H9 (cell line): Measurements from ENCODE around the gene EP300. TPM values are rescaled to one million over a fixed set of nuclear protein-coding genes. Genes with fewer than 3 reads are reported as not detected.

Experiments
- DNase-seq: peaks from one replicate; pipeline ENCODE4 v3.0.0-alpha.2; 2017
- H2AFZ ChIP-seq: one replicate; pipeline ENCODE4 v1.6.1; 2013; ENCODE audit warnings: mild to moderate bottlenecking, low read length, control low read depth, moderate library complexity
- H2AK5ac ChIP-seq: 2 replicates; pipeline ENCODE4 v1.6.1; 2013; ENCODE audit warnings: low read length, control low read depth, mixed read lengths; ENCODE audit not compliant: insufficient read length
- H2BK120ac ChIP-seq: one replicate; pipeline ENCODE4 v1.6.1; 2013; ENCODE audit warnings: low read depth, mild to moderate bottlenecking, low read length, control low read depth, inconsistent platforms; ENCODE audit not compliant: poor library complexity, severe bottlenecking
- H2BK12ac ChIP-seq: 2 replicates; pipeline ENCODE4 v1.6.1; 2013; ENCODE audit warnings: low read length, control low read depth, mixed read lengths, low read depth; ENCODE audit not compliant: insufficient read length
- H2BK15ac ChIP-seq: 2 replicates; pipeline ENCODE4 v1.6.1; 2013; ENCODE audit warnings: low read depth, low read length, control low read depth
- H2BK20ac ChIP-seq: one replicate; pipeline ENCODE4 v1.6.1; 2013; ENCODE audit warnings: low read depth, mild to moderate bottlenecking, low read length, control low read depth, inconsistent platforms; ENCODE audit not compliant: poor library complexity, severe bottlenecking
- H2BK5ac ChIP-seq: 2 replicates; pipeline ENCODE4 v1.6.1; 2013; ENCODE audit warnings: low read length, control low read depth, mixed read lengths; ENCODE audit not compliant: insufficient read length
- H3K14ac ChIP-seq: 2 replicates; pipeline ENCODE4 v1.6.1; 2013; ENCODE audit warnings: low read length, control low read depth; ENCODE audit not compliant: insufficient read depth
- H3K18ac ChIP-seq: 2 replicates; pipeline ENCODE4 v1.6.1; 2013; ENCODE audit warnings: low read depth, mild to moderate bottlenecking, mixed read lengths, low read length, control low read depth; ENCODE audit not compliant: insufficient read length
- H3K23ac ChIP-seq: 2 replicates; pipeline ENCODE4 v1.6.1; 2013; ENCODE audit warnings: low read length, control low read depth, mixed read lengths, low read depth; ENCODE audit not compliant: insufficient read length
- H3K23me2 ChIP-seq: 2 replicates; pipeline ENCODE4 v1.6.1; 2013; ENCODE audit warnings: low read depth, mild to moderate bottlenecking, mixed read lengths, low read length, control low read depth; ENCODE audit not compliant: insufficient read length, poor library complexity, severe bottlenecking
- H3K27ac ChIP-seq: 2 replicates; pipeline ENCODE4 v1.5.1; 2013; ENCODE audit warnings: low read length, control low read depth, mixed read lengths, low read depth; ENCODE audit not compliant: insufficient read length
- H3K27me3 ChIP-seq: 2 replicates; pipeline ENCODE4 v1.6.1; 2013; ENCODE audit warnings: low read length, control low read depth, inconsistent platforms; ENCODE audit not compliant: insufficient read depth
- H3K4ac ChIP-seq: 2 replicates; pipeline ENCODE4 v1.6.1; 2013; ENCODE audit warnings: low read depth, mild to moderate bottlenecking, control low read depth, inconsistent platforms, low read length, moderate library complexity
- H3K4me1 ChIP-seq: 2 replicates; pipeline ENCODE4 v1.6.1; 2013; ENCODE audit warnings: low read length, control low read depth, inconsistent platforms; ENCODE audit not compliant: insufficient read depth
- H3K4me2 ChIP-seq: 2 replicates; pipeline ENCODE4 v1.6.1; 2013; ENCODE audit warnings: low read length, control low read depth, mixed read lengths; ENCODE audit not compliant: insufficient read length, insufficient read depth
- H3K56ac ChIP-seq: 2 replicates; pipeline ENCODE4 v1.6.1; 2013; ENCODE audit warnings: low read depth, mild to moderate bottlenecking, mixed read lengths, low read length, control low read depth; ENCODE audit not compliant: insufficient read length
- H3K79me1 ChIP-seq: 2 replicates; pipeline ENCODE4 v1.6.1; 2013; ENCODE audit warnings: low read depth, mild to moderate bottlenecking, moderate library complexity, low read length, control low read depth, inconsistent platforms; ENCODE audit not compliant: insufficient read depth, poor library complexity, severe bottlenecking
- H3K79me2 ChIP-seq: 2 replicates; pipeline ENCODE4 v1.6.1; 2013; ENCODE audit warnings: low read length, control low read depth, inconsistent platforms; ENCODE audit not compliant: insufficient read depth
- H3K9ac ChIP-seq: 2 replicates; pipeline ENCODE4 v1.6.1; 2013; ENCODE audit warnings: low read length, control low read depth, mixed read lengths; ENCODE audit not compliant: insufficient read length; ENCODE audit errors: extremely low read depth
- H3K9me3 ChIP-seq: one replicate; pipeline ENCODE4 v1.6.1; 2013; ENCODE audit warnings: low read depth, low read length, inconsistent platforms; ENCODE audit not compliant: control insufficient read depth
- H3T11ph ChIP-seq: one replicate; pipeline ENCODE4 v1.6.1; 2013; ENCODE audit warnings: mild to moderate bottlenecking, low read length, control low read depth, inconsistent platforms
- H4K20me1 ChIP-seq: one replicate; pipeline ENCODE4 v1.6.1; 2013; ENCODE audit not compliant: control insufficient read depth, insufficient read length, insufficient read depth
- H4K5ac ChIP-seq: 2 replicates; pipeline ENCODE4 v1.6.1; 2013; ENCODE audit warnings: low read depth, mild to moderate bottlenecking, mixed read lengths, low read length, control low read depth; ENCODE audit not compliant: insufficient read length
- H4K8ac ChIP-seq: replicated peaks from 2 replicates; pipeline ENCODE4 v1.6.1; 2013; ENCODE audit warnings: low read length, control low read depth, mixed read lengths, low read depth; ENCODE audit not compliant: insufficient read length
- H4K91ac ChIP-seq: 2 replicates; pipeline ENCODE4 v1.6.1; 2013; ENCODE audit warnings: low read depth, mild to moderate bottlenecking, moderate library complexity, mixed read lengths, low read length, control low read depth; ENCODE audit not compliant: insufficient read length
- H3K27ac Mint-ChIP-seq, 3 experiments: 2 replicates in 2 of 3; 3 replicates in 1 of 3; pipeline ENCODE4 v1.8.0; 2020 to 2021; ENCODE audit warnings: mixed read lengths in 3 of 3, mild to moderate bottlenecking in 1 of 3, moderate library complexity in 1 of 3
- H3K27me3 Mint-ChIP-seq: 2 replicates; pipeline ENCODE4 v1.8.0; 2021; ENCODE audit warnings: low read depth, mild to moderate bottlenecking, moderate library complexity, mixed read lengths
- H3K36me3 Mint-ChIP-seq, 3 experiments: 2 replicates in 2 of 3; 3 replicates in 1 of 3; pipeline ENCODE4 v1.8.0; 2020 to 2021; ENCODE audit warnings: low read depth in 3 of 3, mixed read lengths in 3 of 3; ENCODE audit not compliant: insufficient read depth in 1 of 3
- H3K4me1 Mint-ChIP-seq, 2 experiments: 2 replicates each; pipeline ENCODE4 v1.8.0; 2020; ENCODE audit warnings: mixed read lengths in 2 of 2
- H3K4me3 Mint-ChIP-seq, 2 experiments: 2 replicates in 1 of 2; 3 replicates in 1 of 2; pipeline ENCODE4 v1.8.0; 2020 to 2021; ENCODE audit warnings: mild to moderate bottlenecking in 2 of 2, mixed read lengths in 2 of 2, moderate library complexity in 1 of 2
- H3K9me3 Mint-ChIP-seq, 2 experiments: 2 replicates in 1 of 2; 3 replicates in 1 of 2; pipeline ENCODE4 v1.8.0; 2020; ENCODE audit warnings: mild to moderate bottlenecking in 2 of 2, mixed read lengths in 2 of 2, moderate library complexity in 1 of 2
- WGBS: extraction: QIAGEN DNeasy Blood & Tissue Kit; methylation state at CpG from one replicate; pipeline ENCODE4 v1.1.7; 2013; ENCODE audit warnings: missing lambda C conversion rate, low lambda C conversion rate, mixed read lengths; ENCODE audit not compliant: insufficient read length; ENCODE audit errors: extremely low coverage; 5-methylcytosine and 5-hydroxymethylcytosine counted together
- total RNA-seq: library from RNA; stranded (reverse); gene quantifications from 2 replicates; pipeline ENCODE4 v1.2.1, GENCODE V29; 2021
- TF ChIP-seq, protein P1 (sequence below): fragments of 200-600 bp; sonication (generic); conservative IDR thresholded peaks from 3 replicates; pipeline ENCODE4 v1.8.0; 2021; ENCODE audit warnings: antibody characterized with exemption, mild to moderate bottlenecking

EP300 gene
- total RNA-seq, 1 experiment from 2014 or later: 136 TPM

DNA sequence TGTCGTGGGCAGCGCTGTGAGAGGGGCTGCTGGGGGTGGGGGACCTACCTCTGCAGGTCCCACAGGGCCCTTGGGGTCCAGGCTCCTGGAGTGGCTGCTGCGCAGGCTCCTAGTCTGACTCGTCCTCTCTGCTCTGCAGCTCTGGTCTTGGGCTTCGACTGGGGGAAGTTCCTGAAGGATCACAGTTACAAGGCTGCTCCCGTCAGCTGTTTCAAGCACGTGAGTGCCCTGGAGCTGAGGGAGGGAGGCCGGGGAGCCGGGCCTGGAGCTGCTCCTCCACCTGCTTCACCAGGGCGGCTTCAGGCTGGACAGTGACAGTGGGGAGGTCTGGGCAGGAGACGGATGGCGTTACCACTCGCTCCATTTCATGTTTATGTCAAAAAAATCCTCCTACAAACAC, 124.6 kb downstream of the EP300 start:
- H3K27me3 Mint-ChIP-seq: no peaks in the 10 kb centered on the region
- Histone ChIP-seq H4K8ac (no peak overlapping the region), H4K5ac (no peak overlapping the region), H2AK5ac (no peak overlapping the region), H3K4me2 (no peak overlapping the region), H2BK20ac (no peak overlapping the region), H3K18ac (no peak overlapping the region), H2BK15ac (no peak overlapping the region), H3K79me2 (no peaks in the 10 kb centered on the region), H2BK5ac (no peak overlapping the region), H3K4ac (no peak overlapping the region), H4K20me1 (no peaks in the 10 kb centered on the region), H3K9ac (no peak overlapping the region), H3K4me1 (0 out of 2 replicates have a peak, but pooled peaks cover 3% of the 10 kb centered on the region), H3K27me3 (no peaks in the 10 kb centered on the region), H2BK120ac (no peak overlapping the region), H4K91ac (no peak overlapping the region), H3K56ac (no peak overlapping the region), H3K23ac (no peak overlapping the region), H3K79me1 (no peaks in the 10 kb centered on the region), H3K27ac (no peak overlapping the region), H3K23me2 (no peaks in the 10 kb centered on the region), H3T11ph (no peak overlapping the region), H3K14ac (no peak overlapping the region), H3K9me3 (no peaks in the 10 kb centered on the region), H2BK12ac (no peak overlapping the region), H2AFZ (no peak overlapping the region)
- no CpG with 5 or more reads among the region's 13 CpGs for WGBS
- H3K36me3 Mint-ChIP-seq: peaks cover 43 to 80% (median 73%) of the 10 kb centered on the region in 3 experiments
- no peak overlapping the region for H3K4me3 Mint-ChIP-seq
- H3K9me3 Mint-ChIP-seq: peaks cover 8 to 12% of the 10 kb centered on the region in 2 experiments
- DNase-seq: no peak
- H3K4me1 Mint-ChIP-seq: peaks cover 16 to 17% of the 10 kb centered on the region in 2 experiments
- H3K27ac Mint-ChIP-seq: peak overlapping the region in 1 of 3 experiments; percentile 71; a peak in 3 of 7 replicates
- TF ChIP-seq, protein P1, sequence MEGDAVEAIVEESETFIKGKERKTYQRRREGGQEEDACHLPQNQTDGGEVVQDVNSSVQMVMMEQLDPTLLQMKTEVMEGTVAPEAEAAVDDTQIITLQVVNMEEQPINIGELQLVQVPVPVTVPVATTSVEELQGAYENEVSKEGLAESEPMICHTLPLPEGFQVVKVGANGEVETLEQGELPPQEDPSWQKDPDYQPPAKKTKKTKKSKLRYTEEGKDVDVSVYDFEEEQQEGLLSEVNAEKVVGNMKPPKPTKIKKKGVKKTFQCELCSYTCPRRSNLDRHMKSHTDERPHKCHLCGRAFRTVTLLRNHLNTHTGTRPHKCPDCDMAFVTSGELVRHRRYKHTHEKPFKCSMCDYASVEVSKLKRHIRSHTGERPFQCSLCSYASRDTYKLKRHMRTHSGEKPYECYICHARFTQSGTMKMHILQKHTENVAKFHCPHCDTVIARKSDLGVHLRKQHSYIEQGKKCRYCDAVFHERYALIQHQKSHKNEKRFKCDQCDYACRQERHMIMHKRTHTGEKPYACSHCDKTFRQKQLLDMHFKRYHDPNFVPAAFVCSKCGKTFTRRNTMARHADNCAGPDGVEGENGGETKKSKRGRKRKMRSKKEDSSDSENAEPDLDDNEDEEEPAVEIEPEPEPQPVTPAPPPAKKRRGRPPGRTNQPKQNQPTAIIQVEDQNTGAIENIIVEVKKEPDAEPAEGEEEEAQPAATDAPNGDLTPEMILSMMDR: no peak
